ENCODE results near the gene RBM20.

Gene RBM20

GRCh38 chr10:110789604-110790433, 145.7 kb downstream of the RBM20 start:
- no peak for DNase-seq

- no peak for DNase-seq
Measured at GRCh38 chr10:110790913-110791506, 146.9 kb downstream of the RBM20 start.

DNA sequence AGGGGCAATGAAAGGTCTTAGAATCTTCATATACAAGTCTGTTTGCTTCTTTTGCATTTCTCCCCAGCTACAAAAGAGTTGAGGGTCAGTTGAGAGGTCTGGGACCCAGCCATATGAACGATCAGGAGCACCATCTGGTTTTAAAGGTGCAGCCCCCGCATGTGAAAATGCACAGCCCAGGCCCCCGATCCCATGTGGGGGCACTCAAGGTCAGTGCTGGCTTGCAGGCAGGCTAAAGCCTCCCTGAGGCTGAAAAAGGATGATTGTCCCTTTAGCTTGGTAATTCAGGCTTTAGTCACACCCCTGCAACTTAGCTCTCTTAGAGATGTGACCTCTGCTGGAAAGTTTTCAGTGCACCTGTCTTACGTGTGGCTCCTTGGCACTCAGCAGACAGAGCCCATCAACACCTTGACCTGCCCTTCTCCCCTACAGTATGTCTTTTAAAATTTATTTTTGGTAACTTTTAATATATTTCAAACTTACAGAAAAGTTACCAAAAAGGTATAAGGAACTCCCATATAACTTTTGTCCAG, 147.5 kb downstream of the RBM20 start:
- DNase-seq: no peak

DNA sequence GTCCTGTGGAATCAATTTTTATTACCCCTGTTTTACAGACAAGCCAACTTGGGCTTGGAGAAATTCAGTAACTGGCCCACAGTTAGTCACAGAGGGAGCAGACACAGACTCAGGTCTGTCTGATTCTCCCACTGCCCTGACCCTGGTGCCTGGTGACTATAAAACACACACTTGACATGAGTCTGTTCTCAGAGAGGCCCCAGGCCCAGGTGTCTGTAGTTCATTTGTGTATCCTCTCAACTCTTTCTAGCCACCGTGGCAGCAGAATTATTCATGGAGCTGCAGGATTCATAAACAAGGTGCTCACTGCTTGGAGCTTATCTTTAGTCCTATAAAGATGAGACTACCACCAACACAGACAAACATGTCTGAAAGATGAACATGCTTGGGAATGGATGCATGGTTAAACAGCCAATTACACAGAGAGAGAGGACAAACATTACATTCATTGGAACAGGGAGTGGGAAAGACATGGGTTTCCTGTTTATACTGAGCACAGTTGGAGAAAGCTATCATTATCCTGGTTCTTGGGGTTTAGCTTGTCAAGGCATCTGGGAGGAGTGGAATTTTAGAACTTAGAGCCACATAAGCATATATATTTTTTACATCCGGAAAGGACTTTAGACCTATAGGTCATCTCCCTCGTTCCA, 148.5 kb downstream of the RBM20 start:
- no peak for DNase-seq

DNA sequence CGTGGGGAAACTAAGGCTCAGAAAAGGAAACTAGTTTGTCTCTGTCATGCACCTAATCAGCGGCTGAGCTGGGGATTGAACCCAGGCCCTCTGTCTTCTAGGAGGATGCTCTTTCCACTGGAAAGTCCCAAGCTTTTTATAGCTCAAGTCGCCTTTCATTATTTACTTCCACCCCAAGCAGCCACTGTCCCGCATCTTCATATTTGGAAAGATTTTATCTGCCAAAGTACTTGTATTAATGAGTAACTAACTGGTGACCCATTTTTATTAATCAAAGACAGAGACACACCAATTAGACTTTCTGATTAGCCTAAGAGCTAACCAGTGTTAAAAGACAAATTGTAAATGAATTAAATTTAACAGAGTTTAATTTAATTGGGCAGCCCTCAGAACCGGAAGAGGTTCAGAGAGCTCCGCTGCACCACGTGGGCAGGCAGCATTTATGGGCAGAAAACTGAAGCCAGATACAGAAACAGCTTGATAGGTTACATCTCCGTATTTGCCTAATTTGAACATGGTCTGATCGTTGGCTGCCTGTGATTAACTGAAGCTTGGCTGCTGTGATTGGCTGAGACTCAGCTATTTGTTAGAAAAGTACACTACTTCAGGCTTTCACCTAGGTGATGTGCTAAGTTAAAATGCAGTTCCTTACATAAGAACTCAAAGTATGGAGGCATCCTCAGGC, 149.1 kb downstream of the RBM20 start:
- DNase-seq: no peak

DNA sequence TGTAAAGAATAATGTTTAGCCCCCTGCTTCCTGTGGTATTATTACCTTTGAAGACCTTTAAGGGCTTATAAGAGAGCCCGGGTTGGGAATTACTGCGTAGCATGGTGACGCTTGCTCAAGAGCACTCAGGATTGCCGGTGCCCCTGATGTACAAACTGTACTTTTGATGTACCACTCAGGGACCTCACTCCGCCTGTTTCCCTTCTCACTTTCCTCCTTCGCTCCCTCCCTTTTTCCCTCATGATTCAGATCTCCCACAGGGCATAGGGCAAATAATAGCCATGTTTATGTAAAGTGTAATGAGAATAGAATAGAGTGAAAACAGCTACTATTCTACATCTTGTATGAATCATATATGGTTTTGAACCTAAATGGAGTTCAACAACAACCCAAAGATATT, 149.8 kb downstream of the RBM20 start:
- no peak for DNase-seq

DNA sequence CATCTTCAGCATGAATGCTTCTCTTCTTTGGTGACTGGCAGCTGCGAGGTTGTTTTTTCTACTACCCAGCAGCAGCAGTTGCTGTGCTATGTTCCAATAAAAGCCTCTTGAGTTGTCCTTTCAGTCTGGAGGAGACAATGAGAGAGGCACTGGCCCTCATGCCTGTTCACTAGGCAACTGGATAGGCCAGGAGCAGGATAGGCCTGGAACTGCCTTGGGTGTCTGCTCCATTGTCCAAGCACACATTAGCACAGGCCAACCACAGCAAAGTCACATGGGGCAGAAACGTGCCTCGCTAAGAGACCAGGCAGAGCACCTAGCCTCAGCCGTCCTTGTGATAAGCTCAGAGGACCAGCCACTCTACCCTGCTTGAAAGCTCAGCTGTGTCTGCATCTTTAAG, 150.7 kb downstream of the RBM20 start:
- no peak for DNase-seq

- DNase-seq: no peak
Measured at GRCh38 chr10:110797416-110797815, 153.3 kb downstream of the RBM20 start.

GRCh38 chr10:110798340-110798739, 154.2 kb downstream of the RBM20 start:
- no peak for DNase-seq

DNA sequence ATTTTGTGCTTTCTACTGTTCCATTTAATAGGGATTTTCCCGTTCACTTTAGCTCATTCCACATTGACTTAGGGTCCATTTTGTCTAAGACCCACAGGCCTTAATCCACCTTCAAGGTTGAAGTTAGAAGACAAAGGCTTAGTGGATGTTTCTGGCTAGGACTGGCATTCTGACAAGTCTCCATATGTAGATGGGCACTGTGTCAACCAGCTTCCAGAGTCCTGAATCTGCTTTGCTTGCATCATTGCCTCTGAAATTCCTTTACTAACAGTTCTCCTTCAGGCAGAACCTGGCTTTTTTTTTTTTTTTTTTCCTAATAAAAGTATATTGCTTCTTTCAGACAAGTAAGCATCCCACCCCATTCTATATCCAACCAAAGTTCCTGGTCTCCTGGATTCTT, 158.0 kb downstream of the RBM20 start:
- no peak for DNase-seq

- peak; percentile 24 for DNase-seq
Measured at GRCh38 chr10:110802551-110803238, 158.6 kb downstream of the RBM20 start.

GRCh38 chr10:110803239-110803749, 159.2 kb downstream of the RBM20 start:
- no peak for DNase-seq

DNA sequence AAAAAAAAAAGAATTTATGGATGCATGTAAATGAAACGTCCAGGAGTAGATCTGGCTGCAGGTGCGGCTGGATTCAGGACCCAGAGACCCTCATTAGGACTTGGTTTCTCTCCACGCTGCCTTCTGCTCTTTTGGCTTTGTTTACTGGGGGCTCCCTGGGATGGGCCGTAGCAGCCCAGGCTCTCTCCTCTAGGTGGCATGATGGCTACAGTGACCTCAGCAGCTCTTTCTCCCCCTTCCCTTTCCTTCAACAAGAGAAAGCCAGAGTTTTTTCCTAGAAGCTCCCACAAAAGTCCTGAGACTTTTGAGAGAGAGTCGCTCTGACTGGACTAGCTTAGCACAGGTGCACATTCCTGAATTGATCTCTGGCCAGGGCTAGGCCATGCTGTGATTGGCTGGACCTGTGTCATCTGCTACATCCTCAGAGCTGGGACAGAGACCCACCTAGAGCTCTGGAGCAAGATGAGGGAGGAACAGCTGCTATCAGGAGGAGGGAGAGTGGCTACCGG, 159.7 kb downstream of the RBM20 start:
- DNase-seq: peak; percentile 37

DNA sequence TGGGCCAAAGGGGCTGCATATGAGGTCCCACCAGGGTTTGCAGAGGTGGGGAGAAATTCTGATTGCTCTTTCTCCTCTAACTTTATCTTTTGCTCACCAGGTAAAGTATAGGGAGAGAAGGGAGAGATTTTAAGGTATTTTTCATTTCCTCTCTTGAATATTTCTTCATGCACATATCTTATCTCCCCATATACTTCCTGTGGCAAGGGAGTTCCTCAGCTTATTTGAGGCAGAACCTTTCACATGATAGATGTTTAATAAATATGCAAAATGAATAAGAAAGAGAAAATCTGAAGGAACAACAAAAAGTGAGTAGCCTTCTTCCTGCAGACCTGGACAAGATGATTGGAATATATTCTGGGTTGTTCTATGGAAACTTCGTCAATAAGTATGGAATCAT, 160.2 kb downstream of the RBM20 start:
- no peak for DNase-seq

DNA sequence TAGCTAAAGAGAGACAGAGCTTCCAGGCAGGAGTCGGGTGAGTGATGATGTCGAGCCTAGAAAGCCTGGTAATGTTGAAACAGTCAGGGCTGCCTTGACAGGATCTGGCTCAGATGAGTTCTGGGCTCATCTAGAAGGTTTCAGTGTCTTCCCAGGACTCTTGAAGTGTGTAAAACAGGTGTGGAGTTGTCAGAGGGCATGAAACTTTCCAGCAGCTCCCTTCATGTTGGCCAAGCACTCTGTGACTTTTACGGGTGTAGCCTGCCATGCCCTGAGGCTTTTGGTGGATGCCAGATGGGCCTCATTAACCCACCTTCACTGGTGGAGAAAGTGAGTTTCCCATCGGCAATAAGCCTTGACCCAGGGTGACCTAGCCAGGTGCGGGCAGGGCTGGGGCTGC, 161.2 kb downstream of the RBM20 start:
- DNase-seq: no peak

DNA sequence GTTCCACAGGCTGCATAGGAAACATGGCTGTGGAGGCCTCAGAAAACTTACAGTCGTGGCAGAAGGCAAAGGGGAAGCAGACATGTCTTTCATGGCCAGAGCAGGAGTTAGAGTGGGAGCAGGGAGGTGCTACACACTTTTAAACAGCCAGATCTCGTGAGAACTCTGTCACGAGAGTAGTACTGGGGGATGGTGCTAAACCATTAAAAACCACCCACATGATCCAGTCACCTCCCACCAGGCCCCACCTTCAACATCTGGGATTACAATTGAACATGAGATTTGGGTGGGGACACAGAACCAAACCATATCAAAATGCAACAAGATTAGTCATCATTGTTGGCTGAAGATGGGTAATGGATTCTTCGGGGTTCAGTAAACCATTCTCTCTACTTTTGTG, 162.2 kb downstream of the RBM20 start:
- DNase-seq: no peak

DNA sequence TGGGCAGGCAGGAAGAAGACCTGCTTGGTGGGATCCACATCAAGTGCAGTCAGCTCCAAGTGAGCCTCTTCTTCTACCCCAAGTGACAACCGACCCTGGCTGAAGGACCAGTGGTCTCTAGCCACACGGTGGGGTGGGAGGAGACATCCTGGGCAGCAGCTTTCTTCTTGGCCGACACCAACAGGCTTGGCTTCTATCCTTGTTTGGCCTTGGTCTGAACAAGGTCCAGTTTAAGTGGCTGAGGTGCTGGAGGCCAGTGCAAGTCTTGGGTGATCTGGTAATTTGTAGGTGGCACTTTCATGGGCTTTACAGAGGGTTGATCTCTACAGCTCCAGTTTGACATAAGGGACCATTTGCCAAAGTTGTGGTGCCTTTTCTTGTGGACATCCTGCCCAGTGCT, 164.0 kb downstream of the RBM20 start:
- no peak for DNase-seq

DNA sequence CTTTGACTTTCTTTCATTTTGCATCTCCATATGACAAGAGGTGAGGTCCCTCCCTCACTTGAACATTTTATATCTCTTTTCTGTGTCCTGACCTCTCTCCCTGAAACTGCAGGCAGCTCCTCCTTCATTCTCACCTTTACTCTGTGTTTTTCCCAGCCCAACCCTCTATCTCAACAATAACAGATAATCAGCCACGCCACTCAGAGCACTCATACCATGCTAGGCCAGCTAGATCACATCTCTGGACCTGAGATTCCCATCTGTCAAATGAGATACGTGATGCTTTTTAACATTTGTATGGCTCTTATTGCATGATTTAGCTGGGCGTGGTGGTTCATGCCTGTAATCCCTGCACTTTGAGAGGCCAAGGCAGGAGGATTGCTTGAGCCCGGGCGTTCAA, 164.5 kb downstream of the RBM20 start:
- no peak for DNase-seq

GRCh38 chr10:110810625-110811024, 166.5 kb downstream of the RBM20 start:
- DNase-seq: no peak

DNA sequence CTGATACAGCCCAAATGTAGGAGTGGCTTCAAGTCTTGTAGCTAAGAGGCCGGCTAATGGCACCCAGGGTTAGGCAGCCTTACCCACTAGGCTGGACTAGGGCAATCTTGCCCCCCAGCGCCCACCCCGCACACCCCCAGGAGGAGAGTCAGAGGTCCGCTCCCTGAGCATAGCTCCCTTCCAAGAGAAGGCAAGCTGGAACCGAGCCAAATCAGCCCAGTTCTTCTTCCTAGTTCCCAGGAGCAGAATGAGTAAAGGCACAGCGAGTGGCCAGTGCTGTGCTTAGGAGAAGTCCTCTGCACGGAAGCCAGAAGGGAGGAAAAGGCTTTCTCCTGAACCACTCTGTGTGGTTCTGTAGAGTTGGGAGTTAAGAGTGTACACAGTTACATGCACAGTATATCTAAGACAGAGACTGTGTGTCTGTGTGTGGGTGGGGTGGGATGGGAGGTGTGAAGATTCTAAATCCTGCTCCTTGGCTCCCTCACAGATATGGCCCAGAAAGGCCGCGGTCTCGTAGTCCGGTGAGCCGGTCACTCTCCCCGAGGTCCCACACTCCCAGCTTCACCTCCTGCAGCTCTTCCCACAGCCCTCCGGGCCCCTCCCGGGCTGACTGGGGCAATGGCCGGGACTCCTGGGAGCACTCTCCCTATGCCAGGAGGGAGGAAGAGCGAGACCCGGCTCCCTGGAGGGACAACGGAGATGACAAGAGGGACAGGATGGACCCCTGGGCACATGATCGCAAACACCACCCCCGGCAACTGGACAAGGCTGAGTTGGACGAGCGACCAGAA, 167.8 kb downstream of the RBM20 start:
- DNase-seq: no peak

- DNase-seq: no peak
Measured at GRCh38 chr10:110812583-110812982, 168.4 kb downstream of the RBM20 start.
